D721Med (cell line): ENCODE measurements around the gene PTPN13.

Experiments
- DNase-seq: peaks from one replicate; pipeline ENCODE4 v3.0.0; 2011; ENCODE audit warnings: low spot score; ENCODE audit not compliant: insufficient read length
- FAIRE-seq: peaks from 2 replicates; lab custom pipeline; 2011; peaks lifted over from hg19 to GRCh38; lab: Jason Lieb, UNC
- CTCF ChIP-seq: IDR thresholded peaks from 2 replicates; pipeline ENCODE4 v1.5.1; 2012; ENCODE audit warnings: mild to moderate bottlenecking, control low read depth; ENCODE audit not compliant: insufficient read depth; ENCODE audit errors: missing control alignments

PTPN13 gene

GRCh38 chr4:86857341-86858052 lies 263.4 kb downstream of the PTPN13 start:
- DNase-seq (no peak), FAIRE-seq (no peak)
- no peak for TF ChIP-seq CTCF
